CD4-positive, alpha-beta T cell treated with Interleukin-17A for 1 hour (primary cell): ENCODE results near the gene BCAR1.
"Not testable (repeated sequence)": the region's sequence is repeated elsewhere in the genome, so short reads cannot be mapped to it uniquely, and the experiment has no call there.

Experiments
- DNase-seq: peaks from one replicate; pipeline ENCODE4 v3.0.0-alpha.2; 2020

BCAR1 gene

DNA sequence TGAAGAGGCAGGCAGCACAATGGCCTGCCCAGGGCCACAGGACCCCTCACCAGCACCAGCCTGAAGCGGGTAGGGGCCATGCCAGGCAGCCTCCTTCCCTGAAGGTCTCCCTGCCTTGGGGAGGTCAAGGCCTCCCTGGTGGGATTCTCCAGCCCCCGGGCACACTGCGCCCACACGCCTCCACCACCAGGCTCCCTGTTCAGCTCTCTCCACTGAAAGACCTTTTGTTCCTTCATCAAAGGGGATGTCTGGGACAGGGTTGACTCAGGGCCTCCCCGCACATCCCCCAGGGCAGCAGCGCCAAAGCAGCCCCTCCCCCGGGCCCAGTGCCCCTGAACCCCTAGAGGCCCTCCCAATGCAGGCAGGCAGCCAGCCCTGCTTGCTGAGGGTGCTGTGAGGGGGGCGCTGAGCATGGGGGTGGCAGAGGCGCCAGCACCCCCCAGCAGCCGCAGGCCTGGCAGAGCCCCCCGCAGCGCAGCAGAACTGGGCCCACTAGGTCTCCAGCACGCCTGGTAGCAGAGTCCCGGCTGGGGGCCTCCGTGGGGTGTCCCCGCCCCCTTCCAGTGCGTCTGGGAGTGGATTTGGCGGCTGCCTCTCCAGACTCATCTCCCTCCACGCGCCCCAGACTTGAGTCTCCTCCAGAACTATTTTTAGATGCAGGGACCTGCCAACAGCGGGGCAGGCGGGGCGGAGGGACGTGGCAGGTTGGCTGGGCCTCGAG is 13.1 kb downstream of the BCAR1 start:
- DNase-seq: no peak

DNA sequence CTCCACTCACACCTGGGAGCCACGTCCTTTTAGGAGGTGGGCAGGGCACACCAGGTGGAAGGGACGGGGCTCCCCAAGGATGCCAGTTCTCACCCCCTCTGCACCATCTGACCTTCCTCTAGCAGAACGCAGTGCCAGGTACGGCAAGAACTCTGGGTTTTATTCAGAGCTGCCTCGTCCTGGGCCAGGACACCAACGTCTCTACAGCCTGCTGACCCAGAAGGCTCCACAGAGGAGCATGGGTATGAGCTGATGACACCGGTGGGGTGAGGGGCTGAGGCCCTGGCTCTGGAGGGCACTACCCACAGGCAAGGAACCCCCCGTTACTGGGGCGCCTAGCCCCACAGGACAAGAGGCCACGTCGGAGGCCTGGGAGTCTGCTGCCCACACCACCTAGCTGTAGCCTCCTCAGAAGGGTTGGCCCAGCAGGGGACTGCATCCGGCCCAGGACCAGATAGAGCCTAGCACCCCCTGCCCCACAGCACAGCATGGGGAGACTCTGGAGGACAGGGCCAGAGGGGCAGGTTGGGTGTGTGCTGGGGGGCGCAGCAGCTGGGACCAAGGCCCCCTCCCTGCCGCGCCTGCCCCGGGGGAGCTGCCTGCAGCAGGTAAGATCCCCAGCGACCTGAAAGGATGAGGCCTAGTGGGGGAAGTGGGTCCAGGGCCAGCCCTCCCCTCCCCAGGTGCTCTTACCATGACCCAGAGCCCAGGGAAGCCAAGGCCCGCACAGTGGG is 13.9 kb downstream of the BCAR1 start:
- no peak for DNase-seq

DNA sequence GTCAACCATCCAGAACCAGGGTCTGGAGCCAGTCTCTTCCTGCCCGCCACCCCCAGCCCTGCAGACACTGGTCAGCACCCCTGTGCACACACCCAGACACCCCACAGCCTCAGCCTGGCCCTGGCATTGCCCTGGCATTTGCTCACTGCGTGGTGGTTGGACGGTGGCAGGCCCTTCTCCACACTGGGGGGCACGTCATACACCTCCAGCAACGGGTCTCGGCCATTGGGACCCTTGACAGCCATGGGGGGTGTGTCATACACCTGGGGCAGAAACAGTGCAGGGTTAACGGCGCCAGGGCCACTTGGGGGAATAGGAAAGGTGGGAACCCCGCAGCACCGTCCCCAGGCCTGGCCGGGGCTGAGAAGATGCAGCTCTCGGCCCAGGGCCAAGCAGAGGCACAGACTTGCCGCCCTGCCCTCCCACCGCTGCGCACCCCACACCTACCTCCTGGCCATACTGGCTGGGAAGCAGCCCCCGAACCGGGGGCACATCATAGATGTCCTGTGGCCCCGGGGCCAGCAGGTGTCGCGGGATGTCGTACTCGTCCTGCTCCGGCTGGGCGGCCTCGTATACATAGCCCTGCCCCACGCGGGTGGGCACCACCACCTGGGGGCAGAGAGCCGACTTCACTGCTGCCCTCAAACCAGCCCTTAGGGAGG is 14.6 kb downstream of the BCAR1 start:
- DNase-seq: no peak

- no peak for DNase-seq
These were observed 15.2 kb downstream of the BCAR1 start for GRCh38 chr16:75236232-75236631.

- no peak for DNase-seq
These were observed 15.7 kb downstream of the BCAR1 start for GRCh38 chr16:75235721-75236193.

DNA sequence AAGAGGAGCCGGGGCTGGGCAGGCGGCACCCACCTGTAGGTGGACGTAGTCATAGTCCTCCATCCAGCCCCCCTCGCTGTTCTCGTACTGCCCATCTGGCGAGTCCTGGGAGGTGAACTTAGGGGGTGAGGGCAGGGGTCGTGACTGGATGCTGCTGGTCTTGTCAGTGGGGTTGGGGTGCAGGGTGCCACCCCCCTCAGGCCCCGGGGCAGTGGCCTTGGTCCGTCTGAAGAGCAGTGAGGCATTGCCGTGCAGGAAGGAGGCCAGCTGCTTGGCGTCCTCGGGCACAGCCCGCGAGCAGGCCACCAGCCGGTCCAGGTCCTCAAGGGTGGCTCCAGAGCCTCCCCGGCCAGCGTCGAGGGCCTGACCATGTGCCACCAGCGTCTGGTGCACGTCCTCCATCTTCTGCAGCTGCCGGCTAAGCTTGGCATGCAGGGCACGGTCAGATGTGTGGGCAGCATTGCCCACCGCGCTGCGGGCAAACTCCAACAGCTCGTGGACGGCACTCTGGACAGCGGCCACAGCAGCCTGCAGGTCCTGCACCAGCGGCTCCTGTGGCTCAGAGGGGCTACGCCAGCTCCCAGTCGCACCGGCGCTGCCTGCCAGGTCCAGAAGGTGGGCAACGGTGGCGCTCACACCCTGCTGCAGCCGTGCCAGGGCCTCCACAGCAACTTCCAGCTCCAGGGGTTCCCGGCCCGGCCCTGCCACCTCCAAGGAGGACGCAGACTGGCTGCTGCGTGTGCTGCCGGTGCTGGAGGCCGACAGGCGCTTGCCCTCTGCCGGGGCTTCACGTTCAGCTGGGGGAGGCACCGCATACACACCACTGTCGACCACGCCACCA is 16.3 kb downstream of the BCAR1 start:
- no peak for DNase-seq

GRCh38 chr16:75233611-75233938 is 17.8 kb downstream of the BCAR1 start:
- no peak for DNase-seq

DNA sequence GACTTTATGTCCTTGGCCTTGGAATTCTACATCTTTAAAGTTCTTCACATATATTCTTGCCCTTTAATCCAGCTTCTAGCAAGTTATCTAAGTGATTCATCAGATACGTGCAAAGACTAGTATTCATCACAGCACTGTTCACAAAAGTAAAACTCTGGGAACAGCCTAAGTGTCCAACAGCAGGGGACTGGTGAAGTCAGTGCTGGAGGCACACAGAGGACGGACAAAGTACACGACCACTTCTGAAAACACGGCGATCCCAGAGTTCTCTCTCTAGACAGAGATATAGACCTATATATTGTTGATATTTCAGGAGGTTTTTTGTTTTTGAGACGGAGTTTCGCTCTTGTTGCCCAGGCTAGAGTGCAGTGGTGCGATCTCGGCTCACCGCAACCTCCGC is 19.9 kb downstream of the BCAR1 start:
- DNase-seq: no peak

GRCh38 chr16:75230471-75231110 is 20.8 kb downstream of the BCAR1 start:
- no peak for DNase-seq

GRCh38 chr16:75229172-75230031 is 22.0 kb downstream of the BCAR1 start:
- no peak for DNase-seq

- no peak for DNase-seq
These were observed 23.1 kb downstream of the BCAR1 start for GRCh38 chr16:75228143-75228976.

GRCh38 chr16:75227361-75228142 is 23.9 kb downstream of the BCAR1 start:
- no peak for DNase-seq

GRCh38 chr16:75226550-75227360 is 24.7 kb downstream of the BCAR1 start:
- DNase-seq: no peak

- DNase-seq: no peak
These were observed 25.5 kb downstream of the BCAR1 start for GRCh38 chr16:75225678-75226515.

DNA sequence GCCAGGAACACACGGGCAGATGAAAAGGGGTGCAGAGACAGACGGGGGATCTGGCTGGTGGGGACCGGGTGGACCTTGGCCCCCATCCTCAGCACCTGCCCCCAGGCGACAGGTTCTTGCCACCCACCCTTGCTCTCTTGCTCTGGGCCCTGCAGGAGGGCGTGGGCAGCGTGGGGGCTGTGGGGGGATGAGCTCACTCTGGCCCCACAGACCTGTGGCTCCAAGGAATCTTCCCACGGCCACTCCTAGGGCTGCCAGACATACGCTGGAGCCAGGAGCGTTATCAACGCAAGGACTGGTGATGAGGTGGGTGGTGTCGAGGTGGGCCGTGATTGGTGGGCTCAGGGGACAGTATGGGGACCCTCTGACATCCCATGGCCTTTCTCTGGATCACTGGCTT is 26.3 kb downstream of the BCAR1 start:
- no peak for DNase-seq

- no peak for DNase-seq
These were observed 26.9 kb downstream of the BCAR1 start for GRCh38 chr16:75224306-75225082.

DNA sequence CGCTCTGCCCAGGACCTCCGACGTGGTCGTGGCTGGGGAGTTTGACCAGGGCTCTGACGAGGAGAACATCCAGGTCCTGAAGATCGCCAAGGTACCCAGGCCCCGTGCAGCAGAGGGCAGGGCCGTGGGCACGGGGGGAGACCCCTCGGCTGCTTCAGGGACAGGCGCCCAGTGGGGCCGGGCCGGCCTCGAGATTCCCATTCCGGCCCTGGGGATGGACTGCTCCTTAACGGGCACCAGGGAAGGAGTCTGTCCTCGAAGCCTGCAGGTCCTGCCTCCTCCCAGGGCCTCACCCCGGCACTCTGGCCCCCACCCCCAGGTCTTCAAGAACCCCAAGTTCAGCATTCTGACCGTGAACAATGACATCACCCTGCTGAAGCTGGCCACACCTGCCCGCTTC is 28.3 kb downstream of the BCAR1 start:
- not testable (repeated sequence) for DNase-seq
